ENCODE data around the gene NWD2.
A peak's percentile ranks its signal among the peaks of the same experiment; 100 is the strongest.
"Not testable (repeated sequence)": the region's sequence is repeated elsewhere in the genome, so short reads cannot be mapped to it uniquely, and the experiment has no call there.

NWD2 gene

DNA sequence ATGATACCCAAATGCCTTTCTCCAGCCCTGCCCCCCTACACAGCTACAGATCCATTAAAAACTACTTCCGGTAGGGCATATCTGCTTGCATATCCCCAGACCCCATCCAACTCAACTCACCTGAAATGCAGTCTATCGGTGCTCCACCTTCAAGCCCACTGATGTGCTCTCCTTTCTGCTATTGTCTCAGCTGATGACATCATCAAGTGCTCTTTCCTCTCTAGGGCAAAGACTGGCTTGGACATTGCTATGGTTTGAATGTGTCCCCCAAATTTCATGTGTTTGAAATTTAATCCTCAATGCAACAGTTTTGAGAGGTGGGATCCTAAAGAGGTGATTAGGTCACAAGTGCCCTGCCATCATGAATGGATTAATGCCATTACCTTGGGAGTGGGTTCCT lies 229.3 kb downstream of the NWD2 start:
- DNase-seq: no peak

DNA sequence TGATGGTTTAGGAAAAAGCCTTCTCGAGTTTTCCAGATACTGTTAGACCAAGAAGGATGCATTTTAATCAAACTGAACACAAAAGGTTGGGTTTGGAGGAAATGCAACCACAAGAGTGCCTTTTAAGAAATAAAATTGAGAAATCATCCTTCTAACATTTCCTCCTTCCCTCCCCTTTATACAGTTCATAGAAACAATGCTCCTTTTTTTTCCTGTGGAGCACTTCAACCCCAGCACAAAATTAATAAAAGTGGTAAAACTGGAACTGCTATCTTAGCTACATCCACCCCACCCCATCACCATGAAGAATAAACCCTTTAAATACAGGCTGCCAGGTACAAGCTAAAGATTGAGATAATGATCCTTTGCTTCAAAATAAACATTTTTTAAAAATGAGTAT lies 230.5 kb downstream of the NWD2 start:
- DNase-seq: peak in 1 of 2 donors; percentile 23

DNA sequence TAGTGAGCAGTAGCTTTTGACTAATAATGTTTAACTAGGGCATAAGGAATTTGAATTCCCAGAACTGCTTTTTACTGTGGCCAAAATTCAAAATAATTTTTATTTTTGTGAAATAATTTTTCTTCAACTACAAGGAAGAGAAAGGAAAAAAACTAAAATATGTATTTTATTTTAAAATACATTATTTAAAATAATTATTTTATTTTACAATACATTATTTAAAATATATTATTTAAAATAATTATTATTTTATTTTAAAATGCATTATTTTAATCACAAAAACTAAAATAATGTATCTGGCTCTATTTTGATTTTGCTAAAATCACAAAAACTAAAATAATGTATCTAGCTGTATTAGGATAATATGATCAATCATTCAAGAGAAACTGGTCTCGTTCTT lies 231.2 kb downstream of the NWD2 start:
- no peak for DNase-seq

DNA sequence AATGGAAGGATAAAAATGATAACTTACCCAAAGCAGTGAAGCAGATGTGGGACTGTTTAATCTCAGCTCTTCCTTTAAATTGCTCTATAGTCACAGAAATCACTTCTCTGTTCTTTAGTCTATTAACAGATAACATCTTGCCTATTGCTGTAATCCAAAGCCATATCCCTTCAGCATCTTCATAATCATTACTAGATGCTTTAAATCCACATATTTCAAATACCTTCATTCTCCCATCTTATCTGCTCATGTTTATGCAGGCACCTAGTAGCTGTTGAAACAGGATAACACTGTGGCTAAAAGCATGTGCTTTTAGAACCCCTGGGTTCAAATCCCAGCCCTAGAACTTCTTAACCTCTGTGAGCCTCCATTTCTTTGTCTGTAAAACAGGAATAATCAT lies 231.7 kb downstream of the NWD2 start:
- no peak for DNase-seq

DNA sequence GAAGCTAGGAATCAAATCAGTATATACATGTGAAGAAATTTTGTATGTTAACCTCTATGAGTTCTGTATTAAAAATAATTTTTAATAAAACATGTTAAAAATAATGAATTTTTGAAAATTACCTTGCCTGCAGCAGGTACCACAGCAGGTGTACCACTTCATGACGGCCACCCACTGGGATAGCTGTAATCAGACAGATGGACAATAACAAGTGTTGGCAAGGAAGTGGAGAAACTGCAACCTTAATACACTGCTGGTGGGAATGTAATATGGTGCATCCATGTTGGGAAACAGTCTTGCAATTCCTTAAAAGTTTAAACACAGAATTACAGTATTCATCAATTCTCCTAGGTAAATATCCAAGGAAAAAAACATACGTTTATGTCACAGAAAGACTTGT lies 232.1 kb downstream of the NWD2 start:
- DNase-seq: no peak

DNA sequence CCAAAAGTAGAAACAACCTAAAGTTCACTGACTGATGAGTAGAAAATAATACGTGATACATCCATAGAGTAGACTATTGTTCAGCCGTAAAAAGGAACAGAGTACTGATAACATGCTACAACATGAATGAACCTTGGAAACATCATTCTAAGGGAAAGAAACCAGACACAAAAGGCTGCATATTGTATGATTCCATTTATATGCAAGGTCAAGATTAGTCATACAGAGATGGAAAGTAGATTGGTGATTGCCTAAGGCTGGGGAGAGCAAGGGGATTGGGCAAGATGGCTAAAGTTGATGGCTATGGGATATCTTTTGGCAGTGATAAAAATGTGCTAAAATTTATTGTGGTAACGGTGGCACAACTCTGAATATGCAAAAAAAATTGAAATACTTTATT lies 232.6 kb downstream of the NWD2 start:
- no peak for DNase-seq

DNA sequence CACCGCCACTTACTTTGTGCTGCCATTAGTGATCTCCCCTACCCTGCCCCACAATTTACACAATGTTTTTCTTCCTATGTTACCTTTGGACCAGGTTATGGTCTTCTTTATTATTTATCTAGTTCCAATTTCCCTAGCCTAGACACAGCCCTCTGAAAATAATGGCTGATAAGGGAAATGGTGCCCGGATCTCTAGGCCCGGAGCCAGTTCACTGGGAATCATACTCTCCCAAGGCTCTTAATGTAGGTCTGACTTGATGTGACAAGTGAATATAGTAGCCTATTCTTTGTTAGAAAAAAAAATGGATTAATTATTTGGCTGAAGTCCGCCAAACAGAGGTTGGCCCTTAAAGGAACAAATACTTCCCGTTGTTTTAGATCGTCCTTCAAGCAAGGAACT lies 233.6 kb downstream of the NWD2 start:
- no peak for DNase-seq

DNA sequence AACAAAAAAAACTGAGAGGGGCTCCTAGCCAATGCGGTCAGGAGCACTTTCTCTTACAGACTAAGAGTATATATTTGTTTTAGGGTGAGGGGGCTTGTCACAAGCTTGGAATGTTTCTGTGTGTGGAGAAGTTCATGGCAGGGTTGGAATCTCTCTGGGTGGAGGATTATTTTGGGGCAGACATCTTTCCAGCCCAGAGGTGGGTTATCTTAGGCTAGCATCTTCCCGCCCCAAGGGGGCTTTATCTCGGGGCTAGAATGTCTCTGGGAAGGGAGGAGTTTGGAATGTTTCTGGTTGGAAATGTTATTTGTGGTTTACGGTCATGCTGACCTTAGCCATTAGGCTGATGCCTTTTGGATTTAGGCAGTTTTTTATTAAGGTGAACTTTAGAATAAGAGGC lies 236.0 kb downstream of the NWD2 start:
- no peak for DNase-seq

DNA sequence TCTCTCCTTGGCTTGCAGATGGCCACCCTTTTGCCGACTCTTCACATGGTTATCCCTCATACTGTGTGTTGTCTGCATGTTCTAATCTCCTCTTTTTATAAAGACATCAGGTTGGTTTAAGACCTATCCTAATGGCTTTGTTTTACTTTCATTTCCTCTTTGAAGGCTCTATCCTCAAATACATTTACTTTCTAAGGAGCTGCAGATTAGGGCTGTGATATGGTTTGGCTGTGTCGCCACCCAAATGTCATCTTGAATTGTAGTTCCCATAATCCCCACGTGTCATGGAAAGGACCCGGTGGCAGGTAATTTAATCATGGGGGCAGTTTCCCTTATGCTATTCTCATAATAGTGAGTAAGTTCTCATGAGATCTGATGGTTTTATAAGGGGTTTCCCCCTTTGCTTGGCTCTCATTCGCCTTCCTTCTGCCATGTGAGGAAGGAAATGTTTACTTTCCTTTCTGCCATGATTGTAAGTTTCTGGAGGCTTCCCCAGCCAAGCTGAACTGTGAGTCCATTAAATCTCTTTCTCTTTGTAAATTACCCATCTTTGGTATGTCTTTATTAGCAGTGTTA lies 237.1 kb downstream of the NWD2 start:
- no peak for DNase-seq

DNA sequence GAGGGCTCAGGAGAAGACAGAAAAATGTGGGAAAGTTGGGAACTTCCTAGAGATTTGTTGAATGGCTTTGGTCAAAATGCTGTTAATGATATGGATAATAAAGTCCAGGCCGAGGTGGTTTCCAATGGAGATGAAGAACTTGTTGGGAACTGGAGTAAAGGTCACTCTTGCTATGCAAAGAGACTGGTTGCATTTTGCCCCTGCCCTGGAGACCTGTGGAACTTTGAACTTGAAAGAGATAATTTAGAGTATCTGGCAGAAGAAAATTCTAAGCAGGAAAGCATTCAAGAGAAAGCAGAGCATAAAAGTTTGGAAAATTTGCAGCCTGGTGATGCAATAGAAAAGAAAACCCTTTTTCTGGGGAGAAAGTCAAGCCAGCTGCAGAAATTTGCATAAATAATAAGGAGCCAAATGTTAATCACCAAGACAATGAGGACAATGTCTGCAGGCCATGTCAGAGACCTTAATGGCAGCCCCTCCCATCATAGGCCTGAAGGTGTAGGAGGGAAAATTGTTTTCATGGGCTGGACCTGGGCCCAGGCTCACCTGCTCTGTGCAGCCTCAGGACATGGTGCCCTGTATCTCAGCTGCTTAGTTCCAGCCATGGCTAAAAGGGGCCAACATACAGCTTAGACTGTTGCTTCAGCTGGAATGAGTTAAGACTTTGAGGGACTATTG lies 237.8 kb downstream of the NWD2 start:
- DNase-seq: no peak

DNA sequence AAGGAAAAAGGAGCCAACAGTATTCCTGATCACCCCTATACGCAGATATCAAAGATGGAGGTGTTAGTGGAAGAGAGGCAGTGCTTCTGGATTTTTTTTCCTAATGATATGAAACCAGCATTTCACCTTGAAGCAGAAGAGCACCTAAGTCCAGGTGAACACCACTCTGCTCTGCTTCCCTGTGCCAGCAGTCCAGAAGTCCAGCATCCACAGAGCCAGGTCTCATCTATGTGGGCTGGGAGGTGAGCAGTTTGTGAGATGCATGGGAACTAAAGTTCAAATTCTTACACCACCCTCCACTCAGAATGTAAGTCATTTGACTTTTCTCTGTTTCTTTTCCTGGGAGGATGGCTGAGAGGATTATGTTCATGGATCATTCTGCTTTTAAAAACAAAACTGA lies 239.1 kb downstream of the NWD2 start:
- no peak for DNase-seq

DNA sequence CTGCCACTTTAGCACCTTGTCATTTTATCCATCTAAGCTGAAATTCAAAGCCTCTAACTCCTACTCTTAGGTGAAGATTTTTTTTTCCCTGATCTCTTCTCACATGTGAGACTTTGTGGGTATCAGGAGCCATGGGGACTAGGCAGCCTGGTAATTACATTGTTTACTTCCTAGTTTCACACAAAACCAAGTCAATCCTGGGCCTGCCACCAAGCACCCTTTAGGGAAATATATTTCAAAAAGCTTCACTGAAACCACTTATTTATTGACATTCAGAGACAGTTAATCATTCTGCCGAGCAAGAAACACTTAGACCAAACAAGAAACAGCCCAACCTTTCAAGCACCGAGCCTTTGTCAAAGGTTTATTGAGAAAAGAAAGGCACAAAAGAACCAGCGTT lies 241.6 kb downstream of the NWD2 start:
- no peak for DNase-seq

DNA sequence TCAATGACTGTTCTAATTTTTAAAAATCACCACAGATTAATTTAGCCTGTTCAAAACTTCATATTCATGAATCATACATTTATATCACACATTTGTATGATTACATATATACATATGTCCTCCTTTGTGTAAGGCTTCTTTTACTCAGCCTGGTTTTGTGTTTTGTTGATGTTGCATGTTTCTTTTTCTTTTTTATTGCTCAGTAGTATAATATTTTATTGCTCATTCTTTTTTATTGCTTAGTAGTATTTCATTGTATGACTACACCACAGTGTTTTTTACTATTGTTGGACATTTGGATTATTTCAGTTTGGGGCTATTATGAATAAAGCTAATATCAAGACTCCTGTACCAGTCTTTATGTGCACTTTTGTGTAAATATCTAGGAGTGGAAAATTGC lies 243.1 kb downstream of the NWD2 start:
- DNase-seq: no peak

DNA sequence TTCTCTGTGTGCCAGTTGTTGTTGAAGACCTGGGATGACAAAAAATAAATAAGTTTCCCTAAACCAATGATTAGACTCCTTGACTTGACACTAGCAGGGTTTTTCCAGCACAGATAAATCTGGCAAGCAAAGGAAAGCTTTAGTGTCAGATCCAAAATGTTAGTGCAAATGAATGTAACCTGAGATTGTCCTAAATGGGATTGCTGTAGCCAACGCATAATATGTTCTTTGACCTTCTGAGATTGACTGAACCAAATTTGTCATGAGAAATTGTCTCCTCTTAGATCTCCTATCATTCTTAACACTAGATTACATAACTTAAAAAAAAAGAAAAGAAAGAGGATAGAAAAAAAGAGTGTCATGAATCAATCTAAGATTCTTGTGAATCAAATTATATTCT lies 245.2 kb downstream of the NWD2 start:
- no peak for DNase-seq

DNA sequence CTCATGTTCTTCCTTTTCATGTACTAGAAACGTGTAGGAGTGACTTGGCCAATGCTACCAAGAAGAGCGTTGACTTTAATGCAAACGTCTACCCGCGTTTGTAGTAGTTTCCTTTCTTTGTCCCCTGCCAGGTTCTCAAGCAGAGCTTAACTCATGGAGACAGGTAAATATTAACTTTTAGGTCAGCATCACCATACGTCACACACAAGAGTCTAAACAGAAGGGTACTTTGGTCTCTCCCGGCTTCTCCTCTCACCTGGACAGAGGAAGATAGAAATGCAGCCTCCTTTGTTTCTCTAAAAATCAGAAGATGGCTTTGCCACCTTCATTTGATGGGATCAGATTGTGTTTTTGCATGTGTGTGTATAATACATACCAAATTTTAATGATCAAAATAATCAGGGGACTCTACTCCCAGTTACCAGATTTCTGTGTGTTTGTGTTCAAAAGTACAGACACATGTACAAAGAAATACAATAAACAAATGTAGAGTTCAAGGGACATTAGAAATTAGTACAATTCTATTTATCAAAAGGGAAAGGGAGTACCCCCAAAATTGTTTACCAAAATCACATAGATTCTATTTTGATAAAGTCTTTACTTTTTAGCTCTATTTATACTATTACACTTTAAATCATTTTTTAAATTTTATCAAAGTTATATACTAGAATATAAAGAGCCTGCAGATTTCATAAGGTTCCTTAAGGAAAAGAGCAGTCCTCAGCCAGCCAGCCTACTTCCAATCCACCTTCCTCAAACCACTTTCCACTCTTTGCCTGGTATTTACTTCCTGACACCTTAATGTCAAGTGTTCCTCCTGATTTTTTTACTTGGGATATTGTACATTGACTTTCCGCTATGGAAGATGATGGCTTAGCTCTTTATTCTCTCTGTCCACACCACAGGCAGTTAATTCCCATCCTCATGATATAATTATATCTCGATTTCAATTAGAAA lies 246.1 kb downstream of the NWD2 start:
- no peak for DNase-seq

DNA sequence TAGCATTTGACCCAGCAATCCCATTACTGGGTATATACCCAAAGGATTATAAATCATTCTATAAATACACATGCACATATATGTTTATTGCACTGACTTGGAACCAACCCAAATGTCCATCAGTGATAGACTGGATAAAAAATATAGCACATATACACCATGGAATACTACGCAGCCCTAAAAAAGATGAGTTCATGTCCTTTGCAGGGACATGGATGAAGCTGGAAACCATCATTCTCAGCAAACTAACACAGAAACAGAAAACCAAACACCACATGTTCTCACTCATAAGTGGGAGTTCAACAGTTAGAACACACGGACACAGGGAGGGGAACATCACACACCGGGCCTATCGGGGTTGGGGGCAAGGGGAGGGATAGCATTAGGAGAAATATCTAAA lies 250.8 kb downstream of the NWD2 start:
- not testable (repeated sequence) for DNase-seq

Measured in inflammatory macrophage (primary cell).